GM19043 (cell line): ENCODE data around the gene RAI1.

ENCODE experiments used
- ATAC-seq: cut with Tn5 transposase; IDR thresholded peaks from one replicate; pipeline ENCODE4 v1.9.1; 2021; ENCODE audit warnings: low read depth; ENCODE audit not compliant: unreplicated experiment

RAI1 gene

DNA sequence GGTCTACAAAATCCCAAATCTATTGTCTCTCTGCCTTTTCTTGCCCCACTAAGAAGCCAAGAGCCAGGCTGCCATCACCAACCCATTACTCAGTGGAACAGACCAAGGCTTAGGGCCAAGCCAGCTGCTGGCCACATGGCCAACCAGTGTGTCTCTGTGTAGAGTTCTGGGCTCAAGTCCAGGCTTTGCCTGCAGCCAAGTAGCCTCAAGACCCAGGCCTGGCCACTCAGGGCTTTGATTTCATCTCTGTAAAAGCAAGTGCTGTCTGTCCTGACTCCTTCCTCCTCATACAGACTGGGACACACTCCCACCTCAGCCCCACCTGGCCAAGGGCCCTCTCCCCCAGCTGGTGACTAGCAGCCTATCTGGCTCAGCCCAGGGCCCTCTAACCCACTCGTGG is 140.9 kb downstream of the RAI1 start:
- ATAC-seq, result no peak

- ATAC-seq, result no peak
Observed at GRCh38 chr17:17822616-17823015, 141.4 kb downstream of the RAI1 start.

- ATAC-seq, result peak; percentile 71
Observed at GRCh38 chr17:17823433-17824118, 142.3 kb downstream of the RAI1 start.

DNA sequence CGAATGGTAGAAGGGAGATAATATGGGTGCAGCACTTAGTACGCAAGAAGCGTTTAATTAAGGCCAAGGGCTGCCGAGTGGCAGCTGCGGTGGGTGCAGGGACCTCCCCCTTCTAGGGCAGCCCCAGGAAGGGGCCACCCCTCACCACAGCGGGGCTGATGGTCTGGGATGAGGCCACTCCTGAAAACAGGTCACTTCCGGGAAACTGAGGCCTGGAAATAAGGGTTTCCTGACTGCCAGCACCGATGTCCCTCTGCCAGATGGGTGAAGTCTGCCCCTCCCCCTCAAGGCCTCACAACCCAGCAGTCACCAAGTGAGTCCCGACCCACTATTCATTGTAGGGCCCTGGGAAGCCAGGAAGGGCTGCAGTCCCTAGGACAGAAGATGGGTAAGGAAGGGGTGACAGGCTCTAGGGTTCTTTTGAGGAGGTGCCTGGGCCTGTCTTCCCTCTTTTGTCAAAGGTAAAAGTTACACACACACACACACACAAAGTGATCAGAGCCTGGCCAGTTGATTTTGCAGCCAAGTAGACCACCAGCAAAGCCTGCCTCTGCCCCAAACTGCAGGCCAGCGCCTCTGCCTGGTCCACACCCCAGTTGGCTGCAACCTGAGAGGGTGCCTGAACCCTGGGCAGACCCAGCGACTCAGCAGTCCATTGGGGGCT is 143.0 kb downstream of the RAI1 start:
- ATAC-seq, result no peak

- no peak for ATAC-seq
Observed at GRCh38 chr17:17824783-17825614, 143.7 kb downstream of the RAI1 start.

- ATAC-seq, result no peak
Observed at GRCh38 chr17:17826342-17826713, 145.1 kb downstream of the RAI1 start.

DNA sequence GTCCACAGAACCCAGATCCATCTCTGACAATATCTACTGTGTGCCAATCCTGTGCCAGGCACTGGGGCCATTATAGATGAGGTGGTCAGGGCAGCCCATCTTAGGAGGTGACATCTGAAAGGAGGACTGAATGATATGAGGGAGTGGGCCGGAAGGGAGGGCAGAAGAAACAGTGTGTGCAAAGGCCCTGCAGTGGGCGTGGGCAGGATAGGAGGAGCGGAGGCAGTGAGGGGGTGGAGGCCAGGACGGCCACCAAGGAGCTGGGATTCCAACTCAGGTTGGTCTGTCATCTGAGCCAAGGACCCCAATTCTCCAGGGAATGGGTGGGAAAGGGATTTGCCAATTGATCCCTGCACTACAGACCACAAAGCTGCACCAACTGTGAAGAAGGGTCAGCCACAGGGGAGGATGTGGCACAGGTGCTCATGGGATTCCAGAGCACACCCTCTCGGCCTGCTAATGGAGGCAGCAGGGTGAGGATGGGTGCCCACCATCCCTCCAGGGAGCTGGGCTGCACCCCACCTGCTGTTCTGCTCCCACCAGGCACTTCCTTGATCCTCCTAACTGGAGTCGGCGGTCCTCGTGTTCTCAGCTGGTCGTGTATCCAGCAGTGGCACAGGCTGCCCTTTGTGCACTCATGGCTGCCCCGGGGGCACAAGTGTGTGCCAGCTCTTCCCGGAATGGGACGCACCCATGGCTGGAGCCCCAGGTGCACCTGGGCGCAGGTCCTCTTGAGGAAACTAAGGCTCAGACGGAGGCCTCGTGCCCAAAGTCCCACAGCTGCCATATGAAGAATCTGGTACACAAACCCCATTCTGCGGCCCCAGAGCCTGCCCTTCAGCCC is 145.9 kb downstream of the RAI1 start:
- ATAC-seq, result no peak

- no peak for ATAC-seq
Observed at GRCh38 chr17:17827826-17828621, 146.8 kb downstream of the RAI1 start.

GRCh38 chr17:17830269-17830567 is 149.0 kb downstream of the RAI1 start:
- no peak for ATAC-seq

DNA sequence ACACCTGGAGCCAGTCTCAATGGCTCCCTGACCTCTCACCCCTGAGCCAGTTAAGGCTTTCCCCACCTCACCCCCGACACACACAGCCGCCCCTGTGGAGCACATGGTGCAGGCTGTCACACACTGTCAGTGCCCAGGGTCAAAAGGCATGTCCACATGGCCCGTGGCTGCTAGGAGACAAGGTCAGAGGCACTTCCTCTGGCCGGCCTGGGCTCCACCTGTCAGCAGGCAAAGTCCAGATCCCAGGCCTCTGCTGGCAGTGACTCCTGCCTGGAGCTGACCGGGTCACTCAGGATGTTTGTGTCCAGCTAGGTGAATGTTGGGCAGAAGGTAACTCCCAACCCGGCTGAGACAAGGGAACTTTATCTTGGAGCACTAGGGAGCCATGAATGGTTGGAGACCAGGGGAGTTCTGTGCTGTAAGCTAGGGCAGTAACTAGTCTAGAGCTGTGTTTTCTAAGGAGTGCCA is 149.5 kb downstream of the RAI1 start:
- no peak for ATAC-seq

GRCh38 chr17:17831208-17832031 is 150.2 kb downstream of the RAI1 start:
- no peak for ATAC-seq

DNA sequence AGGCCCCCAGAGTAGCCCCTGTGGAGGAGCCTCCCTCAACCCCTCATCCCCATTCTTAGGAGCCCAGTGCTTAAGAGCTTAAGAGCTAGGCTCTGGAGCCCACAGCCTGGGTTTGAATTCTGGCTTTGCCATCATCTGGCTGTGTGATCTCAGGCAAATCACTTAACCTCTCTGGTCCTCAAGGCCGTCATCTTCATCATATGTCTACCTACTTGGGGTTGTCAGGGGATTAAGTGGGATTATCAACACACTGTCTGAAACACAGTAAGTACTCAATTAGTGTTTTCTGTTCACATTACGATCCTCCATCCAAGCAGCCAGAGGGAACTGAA is 150.7 kb downstream of the RAI1 start:
- ATAC-seq, result no peak

GRCh38 chr17:17833658-17834357 is 152.6 kb downstream of the RAI1 start:
- no peak for ATAC-seq

DNA sequence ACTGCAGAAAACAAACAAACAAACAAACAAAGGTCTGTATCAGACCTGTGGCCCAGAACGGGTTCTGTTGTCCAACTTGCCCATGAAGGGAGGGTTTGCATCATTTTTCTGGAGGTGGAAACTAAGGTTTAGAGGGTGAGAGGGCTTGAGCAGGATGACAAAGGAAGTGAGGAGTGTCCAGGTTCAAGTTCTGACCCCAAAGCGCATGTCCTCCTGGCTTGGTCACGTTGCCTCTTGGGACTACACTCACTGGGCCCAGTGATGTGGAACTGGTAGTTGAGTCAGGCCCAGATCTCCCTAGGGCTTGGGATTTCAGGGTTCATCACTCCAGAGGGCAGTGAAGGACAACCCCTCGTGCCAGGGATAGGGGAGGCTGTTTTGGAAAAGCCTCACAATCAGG is 153.7 kb downstream of the RAI1 start:
- no peak for ATAC-seq

DNA sequence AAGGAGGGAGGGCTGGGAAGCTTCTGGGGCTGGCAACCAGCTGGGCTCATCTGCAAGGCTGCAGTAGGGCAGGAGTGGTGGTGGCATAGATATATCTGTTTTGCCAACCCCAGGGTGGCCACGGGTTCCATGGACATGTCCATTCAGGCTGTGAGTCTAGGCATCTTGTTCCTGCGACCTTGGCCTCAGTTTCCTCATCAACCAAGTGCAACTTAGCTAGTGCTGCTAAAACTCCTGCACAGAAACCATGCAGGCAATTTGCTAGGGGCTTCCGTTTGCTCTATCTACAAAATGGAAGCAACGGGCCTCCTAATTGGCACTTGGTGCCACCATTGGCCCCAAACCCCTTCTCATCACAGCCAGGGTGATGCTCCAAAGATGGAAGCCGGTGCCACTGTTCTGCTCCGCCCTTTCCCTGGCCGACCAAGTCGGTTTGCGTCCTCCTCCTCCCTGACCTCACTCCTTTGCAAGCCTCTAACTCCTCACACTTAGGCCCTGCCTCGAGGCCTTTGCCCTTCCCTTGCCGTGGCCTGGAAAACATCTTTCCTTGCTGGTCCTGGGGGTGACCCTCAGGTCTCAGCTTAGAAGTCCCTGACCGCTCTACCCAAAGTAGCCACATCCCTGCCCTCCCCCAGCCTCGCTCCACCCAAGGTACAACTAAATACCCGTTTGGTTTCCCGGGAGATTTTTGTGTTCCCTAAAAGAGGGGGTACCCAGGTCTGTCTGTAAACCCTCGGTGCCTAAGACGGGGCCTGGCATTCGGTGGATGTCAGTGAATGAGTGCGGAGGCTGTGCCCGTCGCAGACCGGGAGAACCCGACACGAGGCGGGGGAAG is 154.4 kb downstream of the RAI1 start:
- no peak for ATAC-seq

GRCh38 chr17:17836250-17836817 is 155.1 kb downstream of the RAI1 start:
- peak; percentile 48 for ATAC-seq

GRCh38 chr17:17836818-17837379 is 155.6 kb downstream of the RAI1 start, which contains the start of gene SREBF1:
SREBF1 (minus strand) TSS chr17:17836986; CDS start chr17:17836817, 169 bp downstream.
- no peak for ATAC-seq
